NCI-H526 treated with DMSO at 0.1 percent for 48 hours (cell line): Measurements from ENCODE around the gene RNF121.
A peak's percentile ranks its signal among the peaks of the same experiment; 100 is the strongest.

Source experiments
- DNase-seq: peaks from one replicate; lab custom pipeline; 2025; lab: John Stamatoyannopoulos, UW

The RNF121 gene

GRCh38 chr11:72039031-72039855 is 110.4 kb downstream of the RNF121 start:
- no peak for DNase-seq

GRCh38 chr11:72039856-72040401 is 111.1 kb downstream of the RNF121 start:
- DNase-seq: no peak

GRCh38 chr11:72040491-72041363 is 111.9 kb downstream of the RNF121 start:
- DNase-seq: peak; percentile 70

GRCh38 chr11:72041364-72042063 is 112.7 kb downstream of the RNF121 start:
- DNase-seq: peak; percentile 81

GRCh38 chr11:72042064-72042745 is 113.4 kb downstream of the RNF121 start:
- DNase-seq: no peak

- DNase-seq: no peak
These were observed 117.0 kb downstream of the RNF121 start for GRCh38 chr11:72045849-72046248.
